Measurements from ENCODE around the gene OR52I2.

- TF ChIP-seq CTCF (IDR thresholded peaks at IDR 0.05; ENCODE audit: poor library complexity, severe bottlenecking) = no peak
- no peak for TF ChIP-seq POLR2AphosphoS5 (IDR thresholded peaks at IDR 0.05)
- no peak for TF ChIP-seq TAF1 (IDR thresholded peaks at IDR 0.05; ENCODE audit: low read depth)
- TF ChIP-seq EZH2 (IDR thresholded peaks at IDR 0.05; ENCODE audit: borderline replicate concordance, insufficient read depth, low read length, poor library complexity, severe bottlenecking) = no peak
- TF ChIP-seq RAD21 (conservative IDR thresholded peaks at IDR 0.05) = no peak
- no peak for TF ChIP-seq SMC3 (conservative IDR thresholded peaks at IDR 0.05; ENCODE audit: poor library complexity)
Observed at GRCh38 chr11:4605057-4605456, 23.5 kb downstream of the OR52I2 start.

All from neural cell (in vitro differentiated cells).